Karpas-422 (cell line): Measurements from ENCODE around the gene TMEM74B. TPM values are rescaled to one million over a fixed set of nuclear protein-coding genes. Genes with fewer than 3 reads are reported as not detected.
"Not testable (repeated sequence)": the region's sequence is repeated elsewhere in the genome, so short reads cannot be mapped to it uniquely, and the experiment has no call there.

Experiments used
- DNase-seq: peaks from one replicate; pipeline ENCODE4 v3.0.0-alpha.2; 2015
- H2AFZ ChIP-seq: fragments of 200-600 bp; sonication (generic); 2 replicates; pipeline ENCODE4 v1.6.1; 2014; ENCODE audit warnings: antibody characterized with exemption, low read length, mixed read lengths
- H3K27ac ChIP-seq: fragments of 200-600 bp; sonication (generic); 2 replicates; pipeline ENCODE4 v1.5.1; 2014; ENCODE audit warnings: mild to moderate bottlenecking, low read length, moderate library complexity
- H3K27me3 ChIP-seq: fragments of 200-600 bp; sonication (generic); 2 replicates; pipeline ENCODE4 v1.6.1; 2014; ENCODE audit warnings: low read length, mixed read lengths
- H3K36me3 ChIP-seq: fragments of 200-600 bp; sonication (generic); 2 replicates; pipeline ENCODE4 v1.6.1; 2014; ENCODE audit warnings: low read length, mixed read lengths; ENCODE audit not compliant: insufficient read depth
- H3K4me1 ChIP-seq: fragments of 200-600 bp; sonication (generic); 2 replicates; pipeline ENCODE4 v1.6.1; 2014; ENCODE audit warnings: mild to moderate bottlenecking, low read length, mixed read lengths
- H3K4me2 ChIP-seq: fragments of 200-600 bp; sonication (generic); 2 replicates; pipeline ENCODE4 v1.6.1; 2014; ENCODE audit warnings: low read length, low read depth, mild to moderate bottlenecking; ENCODE audit not compliant: poor library complexity, severe bottlenecking
- H3K4me3 ChIP-seq: fragments of 200-600 bp; sonication (generic); 2 replicates; pipeline ENCODE4 v1.5.1; 2014; ENCODE audit warnings: mild to moderate bottlenecking, antibody characterized with exemption, low read length, mixed read lengths
- H3K79me2 ChIP-seq: fragments of 200-600 bp; sonication (generic); 2 replicates; pipeline ENCODE4 v1.6.1; 2014; ENCODE audit warnings: mild to moderate bottlenecking, low read length, mixed read lengths
- H3K9ac ChIP-seq: fragments of 200-600 bp; sonication (generic); 2 replicates; pipeline ENCODE4 v1.6.0; 2014; ENCODE audit warnings: low read length
- H3K9me2 ChIP-seq: fragments of 200-600 bp; sonication (generic), shearing (Covaris generic); replicated peaks from 2 replicates; pipeline ENCODE4 v1.6.0; 2014; ENCODE audit warnings: mild to moderate bottlenecking, low read length, moderate library complexity; ENCODE audit not compliant: insufficient read depth
- H3K9me3 ChIP-seq: fragments of 300-700, 200-600 bp; sonication (generic); 2 replicates; pipeline ENCODE4 v1.6.1; 2014; ENCODE audit warnings: low read length, mixed read lengths
- H4K20me1 ChIP-seq: fragments of 200-600 bp; sonication (generic); 2 replicates; pipeline ENCODE4 v1.6.1; 2014; ENCODE audit warnings: mild to moderate bottlenecking, antibody characterized with exemption, low read length, low read depth; ENCODE audit not compliant: insufficient read depth
- total RNA-seq: library from RNA; depleted of rRNA; stranded (reverse); fragments of >200 nt; shearing (Covaris generic); gene quantifications from 2 replicates; pipeline ENCODE4 v1.2.3, GENCODE V29; 2014; ENCODE audit warnings: low replicate concordance

TMEM74B gene
- total RNA-seq, 1 experiment from 2014 or later: not detected

DNA sequence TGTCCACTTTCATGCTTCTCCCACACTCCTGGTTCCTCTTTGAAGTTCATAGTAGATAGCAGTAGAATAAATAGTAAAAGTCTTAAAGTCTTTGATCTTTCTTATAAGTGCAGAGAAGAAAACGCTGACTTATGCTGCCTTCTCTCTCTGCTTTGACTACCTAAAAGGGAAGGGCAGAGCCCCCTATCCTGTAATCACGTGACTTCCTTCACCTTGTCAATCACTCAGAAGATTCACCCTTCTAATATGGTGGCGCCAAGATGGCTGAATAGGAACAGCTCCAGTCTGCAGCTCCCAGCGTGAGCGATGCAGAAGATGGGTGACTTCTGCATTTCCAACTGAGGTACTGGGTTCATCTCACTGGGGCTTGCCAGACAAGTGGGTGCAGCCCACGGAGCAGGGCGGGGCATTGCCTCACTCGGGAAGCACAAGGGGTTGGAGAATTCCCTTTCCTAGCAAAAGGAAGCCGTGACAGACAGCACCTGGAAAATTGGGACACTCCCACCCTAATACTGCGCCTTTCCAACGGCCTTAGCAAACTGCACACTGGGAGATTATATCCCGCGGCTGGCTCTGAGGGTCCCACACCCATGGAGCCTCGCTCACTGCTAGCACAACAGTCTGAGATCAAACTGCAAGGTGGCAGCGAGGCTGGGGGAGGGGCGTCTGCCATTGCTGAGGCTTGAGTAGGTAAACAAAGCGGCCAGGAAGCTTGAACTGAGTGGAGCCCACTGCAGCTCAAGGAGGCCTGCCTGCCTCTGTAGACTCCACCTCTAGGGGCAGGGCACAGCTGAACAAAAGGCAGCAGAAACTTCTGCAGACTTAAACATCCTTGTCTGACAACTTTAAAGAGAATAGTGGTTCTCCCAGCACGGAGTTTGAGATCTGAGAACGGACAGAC is 32.0 kb upstream of the TMEM74B start:
- H3K4me1 ChIP-seq, DNase-seq, H3K27ac ChIP-seq, H3K9me2 ChIP-seq, H2AFZ ChIP-seq, H3K36me3 ChIP-seq, H3K27me3 ChIP-seq, H3K9ac ChIP-seq, H4K20me1 ChIP-seq, H3K4me3 ChIP-seq, H3K4me2 ChIP-seq, H3K9me3 ChIP-seq, H3K79me2 ChIP-seq: not testable (repeated sequence)

DNA sequence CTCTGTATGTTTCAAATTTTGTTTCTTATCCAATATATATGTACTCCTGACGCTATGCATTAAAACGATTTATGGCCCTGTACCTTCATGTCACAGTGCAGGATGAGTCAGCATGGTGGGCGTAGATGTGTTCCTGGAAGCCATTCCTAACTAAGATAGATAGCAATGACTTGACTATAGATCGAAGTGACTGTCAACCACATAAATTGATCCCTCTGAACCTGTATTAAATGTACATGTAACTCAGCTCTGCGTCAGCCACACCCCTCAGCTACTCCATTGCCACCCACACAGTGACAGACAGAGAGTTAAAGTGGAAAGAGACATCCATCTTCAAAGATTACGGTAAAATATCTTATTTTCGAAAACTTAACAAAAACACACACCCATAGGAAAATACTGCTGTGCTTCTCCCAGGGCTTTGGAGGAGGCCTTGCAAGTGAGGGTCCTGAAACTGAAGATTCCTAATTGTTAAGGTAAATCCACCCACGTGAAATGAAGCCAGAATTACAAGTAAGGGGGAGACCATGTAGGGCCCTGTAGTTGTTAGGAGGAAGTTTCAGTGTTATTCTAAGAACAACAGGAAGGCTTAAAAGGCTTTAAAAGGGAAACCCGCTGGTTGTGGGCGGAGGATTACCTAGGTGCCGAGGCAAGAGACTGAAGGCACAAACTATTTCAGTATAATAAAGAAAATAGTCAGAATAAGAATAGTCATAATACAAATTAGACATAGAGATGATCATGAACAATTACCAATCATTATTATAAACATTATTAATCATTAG is 30.8 kb upstream of the TMEM74B start:
- no peak overlapping the region for H3K9ac ChIP-seq
- no peak overlapping the region for H3K27ac ChIP-seq
- no peak for DNase-seq

DNA sequence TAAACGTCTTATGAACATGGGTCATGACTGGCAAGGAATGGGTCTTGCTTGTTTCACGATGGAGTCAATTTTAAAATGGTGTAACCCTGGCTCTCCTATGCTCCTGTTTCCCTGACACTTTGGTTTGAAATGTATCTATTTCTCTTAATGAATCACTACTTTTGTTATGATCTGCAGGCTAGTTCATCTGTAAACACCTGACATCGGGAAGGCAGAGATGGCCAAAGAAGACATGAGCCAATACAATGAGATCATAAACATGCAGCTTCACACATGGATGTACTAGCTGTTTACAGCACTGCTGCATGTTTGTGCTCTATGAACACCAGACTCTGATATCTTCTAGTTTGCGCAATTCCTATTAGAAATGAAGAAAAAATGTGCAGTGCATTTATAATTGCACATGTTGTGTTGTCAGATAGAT is 30.1 kb upstream of the TMEM74B start:
- Histone ChIP-seq H2AFZ (no peak overlapping the region), H3K4me3 (no peak overlapping the region), H3K9me3 (no peaks in the 10 kb centered on the region), H3K79me2 (no peaks in the 10 kb centered on the region), H3K27me3 (no peaks in the 10 kb centered on the region), H3K9me2 (no peaks in the 10 kb centered on the region), H3K4me2 (no peak overlapping the region), H4K20me1 (no peaks in the 10 kb centered on the region), H3K4me1 (no peaks in the 10 kb centered on the region), H3K36me3 (no peaks in the 10 kb centered on the region), H3K27ac (no peak overlapping the region), H3K9ac (no peak overlapping the region)
- no peak for DNase-seq

More for the DNA sequence above, 30.8 kb upstream of the TMEM74B start:
- H3K4me1 ChIP-seq: no peaks in the 10 kb centered on the region
- no peak overlapping the region for H2AFZ ChIP-seq
- no peaks in the 10 kb centered on the region for H4K20me1 ChIP-seq
- H3K4me2 ChIP-seq: no peak overlapping the region
- no peaks in the 10 kb centered on the region for H3K36me3 ChIP-seq
- no peaks in the 10 kb centered on the region for H3K9me3 ChIP-seq
- no peaks in the 10 kb centered on the region for H3K79me2 ChIP-seq
- H3K9me2 ChIP-seq: no peaks in the 10 kb centered on the region
- H3K27me3 ChIP-seq: no peaks in the 10 kb centered on the region
- H3K4me3 ChIP-seq: no peak overlapping the region

DNA sequence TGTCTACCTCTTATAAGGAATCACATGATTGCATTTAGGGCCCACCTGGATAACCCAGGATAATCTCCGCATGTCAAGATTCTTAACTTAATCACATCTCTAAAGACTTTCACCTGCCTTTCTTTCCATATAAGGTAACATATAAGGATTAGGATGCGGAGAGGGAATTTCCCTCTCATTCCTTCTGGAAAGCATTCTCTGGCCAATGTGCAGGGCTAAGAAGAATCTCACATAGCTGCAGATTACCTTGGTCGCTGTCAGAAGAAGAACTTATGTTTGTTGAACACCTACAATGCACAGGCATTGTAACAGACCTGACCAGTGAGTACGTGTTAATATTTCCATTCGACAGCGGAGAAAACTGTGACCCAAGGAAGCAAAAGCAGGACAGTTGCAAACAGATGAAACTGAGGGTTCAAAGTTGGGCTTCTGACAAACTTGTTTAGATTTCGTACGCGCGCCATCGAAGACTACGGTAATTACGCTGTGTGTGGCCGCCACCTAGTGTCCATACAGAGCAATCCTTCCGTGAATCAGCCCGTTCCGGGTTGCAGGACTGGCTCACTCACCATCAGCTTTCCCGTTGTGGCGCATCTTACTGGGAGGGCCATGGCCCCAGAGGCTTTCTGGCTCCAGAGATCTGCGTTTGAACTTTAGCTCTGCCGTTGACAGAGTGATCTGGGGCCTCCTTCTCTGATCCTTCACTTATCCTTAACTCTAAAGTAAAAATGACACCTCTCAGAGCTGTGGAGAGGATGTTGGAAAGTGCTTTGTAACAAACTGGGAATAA is 28.0 kb upstream of the TMEM74B start:
- no peak overlapping the region for H2AFZ ChIP-seq
- no peaks in the 10 kb centered on the region for H3K36me3 ChIP-seq
- no peaks in the 10 kb centered on the region for H3K9me2 ChIP-seq
- no peaks in the 10 kb centered on the region for H3K79me2 ChIP-seq
- H3K4me2 ChIP-seq: no peak overlapping the region
- no peak overlapping the region for H3K4me3 ChIP-seq
- H3K27me3 ChIP-seq: no peaks in the 10 kb centered on the region
- H4K20me1 ChIP-seq: no peaks in the 10 kb centered on the region
- DNase-seq: peak; percentile 75
- no peaks in the 10 kb centered on the region for H3K4me1 ChIP-seq
- H3K9ac ChIP-seq: no peak overlapping the region
- H3K27ac ChIP-seq: no peak overlapping the region
- no peaks in the 10 kb centered on the region for H3K9me3 ChIP-seq

DNA sequence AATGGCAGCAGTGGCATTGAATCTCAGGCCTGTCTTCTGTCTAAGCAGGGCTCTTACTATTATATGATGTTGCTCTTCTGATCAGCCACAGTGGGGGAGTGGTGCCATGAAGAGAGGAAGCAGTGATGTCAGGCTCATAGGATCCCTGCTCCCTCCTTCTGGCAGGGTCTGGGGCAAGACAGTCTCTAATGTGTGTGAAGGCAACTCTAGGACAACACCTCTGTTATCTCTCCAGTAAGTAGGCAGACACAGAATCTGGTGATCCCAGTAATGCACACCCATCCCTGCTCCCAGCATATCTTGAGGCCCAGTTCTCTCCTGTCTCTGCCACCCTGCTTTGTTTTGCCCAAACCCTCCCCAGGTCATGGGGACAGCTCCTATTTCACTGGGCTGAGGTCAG is 27.2 kb upstream of the TMEM74B start:
- Histone ChIP-seq H2AFZ (no peak overlapping the region), H3K27ac (no peak overlapping the region), H3K4me2 (no peak overlapping the region), H3K9me2 (no peaks in the 10 kb centered on the region), H3K36me3 (no peaks in the 10 kb centered on the region), H3K79me2 (no peaks in the 10 kb centered on the region), H3K9me3 (no peaks in the 10 kb centered on the region), H3K4me3 (no peak overlapping the region), H4K20me1 (no peaks in the 10 kb centered on the region), H3K4me1 (no peaks in the 10 kb centered on the region), H3K9ac (no peak overlapping the region), H3K27me3 (no peaks in the 10 kb centered on the region)
- no peak for DNase-seq

DNA sequence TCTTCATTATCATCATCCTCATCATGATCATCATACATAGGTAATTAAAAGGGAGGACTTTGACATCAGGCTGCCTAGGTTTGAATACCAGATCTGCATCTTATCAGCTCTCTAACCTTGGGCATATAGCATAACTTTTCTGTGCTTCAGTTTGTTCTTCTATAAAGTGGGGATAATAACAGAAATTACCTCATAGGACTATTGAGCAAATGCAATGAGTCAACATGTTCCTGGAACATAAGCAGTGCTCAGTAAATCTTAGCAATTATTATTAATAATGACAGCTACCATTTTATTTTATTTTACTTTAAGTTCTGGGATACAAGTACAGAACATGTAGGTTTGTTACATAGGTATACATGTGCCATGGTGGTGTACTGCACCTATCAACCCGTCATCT is 25.7 kb upstream of the TMEM74B start:
- H3K4me2 ChIP-seq: no peak overlapping the region
- no peaks in the 10 kb centered on the region for H3K79me2 ChIP-seq
- H4K20me1 ChIP-seq: no peaks in the 10 kb centered on the region
- no peak overlapping the region for H3K27ac ChIP-seq
- H3K9me2 ChIP-seq: no peaks in the 10 kb centered on the region
- no peaks in the 10 kb centered on the region for H3K9me3 ChIP-seq
- H3K27me3 ChIP-seq: no peaks in the 10 kb centered on the region
- H3K4me3 ChIP-seq: no peak overlapping the region
- no peaks in the 10 kb centered on the region for H3K36me3 ChIP-seq
- no peak for DNase-seq
- H3K4me1 ChIP-seq: no peaks in the 10 kb centered on the region
- no peak overlapping the region for H3K9ac ChIP-seq
- H2AFZ ChIP-seq: no peak overlapping the region

DNA sequence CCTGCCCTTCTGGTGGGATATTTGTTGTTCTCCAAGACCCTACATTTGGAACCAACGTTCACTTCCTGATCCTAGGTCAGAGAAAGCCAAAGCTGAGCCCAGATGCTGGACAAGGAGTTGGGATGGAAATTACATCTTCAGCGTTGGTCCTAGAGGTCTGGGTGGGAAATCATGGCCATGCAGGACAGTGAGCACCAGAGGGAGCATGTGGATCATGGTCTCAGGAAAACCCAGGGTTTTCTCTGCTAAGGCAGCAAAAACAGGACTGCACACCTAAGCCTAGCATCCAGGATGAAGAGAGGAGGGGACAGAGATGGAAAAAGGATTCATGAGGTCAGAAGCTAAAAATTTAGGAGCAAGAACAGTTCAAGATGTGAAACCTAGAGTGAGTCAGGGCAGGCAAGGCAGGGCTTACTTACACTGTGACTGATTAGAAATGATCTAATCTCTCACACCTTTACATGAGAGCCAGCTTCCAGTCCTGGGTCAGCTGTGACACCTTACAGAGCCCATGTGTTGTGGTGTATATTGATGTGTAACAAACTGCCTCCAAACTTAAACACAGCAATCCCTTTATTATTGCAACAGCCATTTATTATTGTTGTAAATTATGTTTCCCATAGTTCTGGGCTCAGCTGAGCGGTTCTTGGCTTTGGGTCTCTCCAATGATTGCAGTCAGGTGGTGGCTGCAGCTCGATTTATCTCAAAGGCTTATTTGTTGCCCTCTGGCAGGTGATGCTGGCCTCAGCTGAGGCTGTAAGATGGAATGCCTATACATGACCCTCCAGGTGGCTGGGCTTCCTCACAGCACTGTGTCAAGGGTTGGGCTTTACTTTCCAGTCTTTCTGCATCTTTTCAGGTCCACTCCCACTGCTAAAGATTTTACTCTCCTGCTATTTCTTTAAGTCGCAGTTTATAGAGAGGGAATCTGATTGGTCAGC is 24.9 kb upstream of the TMEM74B start:
- H3K27me3 ChIP-seq: no peaks in the 10 kb centered on the region
- no peaks in the 10 kb centered on the region for H3K9me2 ChIP-seq
- H3K4me1 ChIP-seq: no peaks in the 10 kb centered on the region
- DNase-seq: no peak
- no peaks in the 10 kb centered on the region for H3K9me3 ChIP-seq
- H4K20me1 ChIP-seq: no peaks in the 10 kb centered on the region
- H3K4me3 ChIP-seq: no peak overlapping the region
- no peak overlapping the region for H3K27ac ChIP-seq
- H3K79me2 ChIP-seq: no peaks in the 10 kb centered on the region
- H3K4me2 ChIP-seq: no peak overlapping the region
- H3K9ac ChIP-seq: no peak overlapping the region
- no peak overlapping the region for H2AFZ ChIP-seq
- H3K36me3 ChIP-seq: no peaks in the 10 kb centered on the region
